ENCODE measurements around the gene TIAM2.

Gene TIAM2

GRCh38 chr6:155234687-155235086 is 239.6 kb downstream of the TIAM2 start:
- no peak overlapping the region for H3K4me3 ChIP-seq (ENCODE audit: low read depth, low read length)
- TF ChIP-seq CTCF (IDR thresholded peaks at IDR 0.05; ENCODE audit: low read depth, low read length), result no peak

GRCh38 chr6:155235087-155235486 is 240.0 kb downstream of the TIAM2 start:
- no peak overlapping the region for H3K4me3 ChIP-seq (ENCODE audit: low read depth, low read length)
- no peak for TF ChIP-seq CTCF (IDR thresholded peaks at IDR 0.05; ENCODE audit: low read depth, low read length)

GRCh38 chr6:155237613-155238012 is 242.5 kb downstream of the TIAM2 start:
- no peak for TF ChIP-seq CTCF (IDR thresholded peaks at IDR 0.05; ENCODE audit: low read depth, low read length)
- no peak overlapping the region for H3K4me3 ChIP-seq (ENCODE audit: low read depth, low read length)

- TF ChIP-seq CTCF (IDR thresholded peaks at IDR 0.05; ENCODE audit: low read depth, low read length), result no peak
- no peak overlapping the region for H3K4me3 ChIP-seq (ENCODE audit: low read depth, low read length)
Observed at GRCh38 chr6:155240905-155241600, 245.9 kb downstream of the TIAM2 start.

- no peak overlapping the region for H3K4me3 ChIP-seq (ENCODE audit: low read depth, low read length)
- TF ChIP-seq CTCF (IDR thresholded peaks at IDR 0.05; ENCODE audit: low read depth, low read length), result no peak
Observed at GRCh38 chr6:155241966-155242365, 246.9 kb downstream of the TIAM2 start.

GRCh38 chr6:155244434-155244833 is 249.3 kb downstream of the TIAM2 start:
- no peak for TF ChIP-seq CTCF (IDR thresholded peaks at IDR 0.05; ENCODE audit: low read depth, low read length)
- H3K4me3 ChIP-seq (ENCODE audit: low read depth, low read length), result no peak overlapping the region

GRCh38 chr6:155245193-155245592 is 250.1 kb downstream of the TIAM2 start:
- no peak overlapping the region for H3K4me3 ChIP-seq (ENCODE audit: low read depth, low read length)
- TF ChIP-seq CTCF (IDR thresholded peaks at IDR 0.05; ENCODE audit: low read depth, low read length), result no peak

All from WI38 (cell line).